ENCODE measurements around the gene DCLK1.

- TF ChIP-seq POLR2A (IDR thresholded peaks at IDR 0.05), result no peak
- TF ChIP-seq, protein P1, sequence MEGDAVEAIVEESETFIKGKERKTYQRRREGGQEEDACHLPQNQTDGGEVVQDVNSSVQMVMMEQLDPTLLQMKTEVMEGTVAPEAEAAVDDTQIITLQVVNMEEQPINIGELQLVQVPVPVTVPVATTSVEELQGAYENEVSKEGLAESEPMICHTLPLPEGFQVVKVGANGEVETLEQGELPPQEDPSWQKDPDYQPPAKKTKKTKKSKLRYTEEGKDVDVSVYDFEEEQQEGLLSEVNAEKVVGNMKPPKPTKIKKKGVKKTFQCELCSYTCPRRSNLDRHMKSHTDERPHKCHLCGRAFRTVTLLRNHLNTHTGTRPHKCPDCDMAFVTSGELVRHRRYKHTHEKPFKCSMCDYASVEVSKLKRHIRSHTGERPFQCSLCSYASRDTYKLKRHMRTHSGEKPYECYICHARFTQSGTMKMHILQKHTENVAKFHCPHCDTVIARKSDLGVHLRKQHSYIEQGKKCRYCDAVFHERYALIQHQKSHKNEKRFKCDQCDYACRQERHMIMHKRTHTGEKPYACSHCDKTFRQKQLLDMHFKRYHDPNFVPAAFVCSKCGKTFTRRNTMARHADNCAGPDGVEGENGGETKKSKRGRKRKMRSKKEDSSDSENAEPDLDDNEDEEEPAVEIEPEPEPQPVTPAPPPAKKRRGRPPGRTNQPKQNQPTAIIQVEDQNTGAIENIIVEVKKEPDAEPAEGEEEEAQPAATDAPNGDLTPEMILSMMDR (IDR thresholded peaks at IDR 0.05), result no peak
These were observed 4.7 kb upstream of the DCLK1 start for GRCh38 chr13:36135876-36136275.

Data from right lobe of liver (tissue), 4 donors.